Nephron progenitor cell (in vitro differentiated cells): Measurements from ENCODE around the gene SLC66A2.

Experiments
- DNase-seq: peaks from one replicate; pipeline ENCODE4 v3.0.0; 2021
- H3K27ac Mint-ChIP-seq: 2 replicates; pipeline ENCODE4 v1.8.0; 2021; ENCODE audit warnings: mild to moderate bottlenecking, moderate library complexity, mixed read lengths
- H3K27me3 Mint-ChIP-seq: 2 replicates; pipeline ENCODE4 v1.8.0; 2021; ENCODE audit warnings: mild to moderate bottlenecking, low read depth, mixed read lengths; ENCODE audit not compliant: poor library complexity
- H3K36me3 Mint-ChIP-seq: 2 replicates; pipeline ENCODE4 v1.8.0; 2021; ENCODE audit warnings: low read depth, mixed read lengths
- H3K4me1 Mint-ChIP-seq: 2 replicates; pipeline ENCODE4 v1.8.0; 2021; ENCODE audit warnings: mixed read lengths
- H3K4me3 Mint-ChIP-seq: 2 replicates; pipeline ENCODE4 v1.8.0; 2021; ENCODE audit warnings: mild to moderate bottlenecking, moderate library complexity, mixed read lengths
- H3K9me3 Mint-ChIP-seq: 2 replicates; pipeline ENCODE4 v1.8.0; 2021; ENCODE audit warnings: mild to moderate bottlenecking, moderate library complexity, mixed read lengths
- CTCF ChIP-seq: fragments of 200-600 bp; sonication (generic); IDR thresholded peaks from 2 replicates; pipeline ENCODE4 v1.5.0; 2021; ENCODE audit warnings: antibody characterized with exemption

SLC66A2 gene

GRCh38 chr18:79917853-79918614, 33.4 kb downstream of the SLC66A2 start:
- DNase-seq, result no peak
- Mint-ChIP-seq H3K4me3 (no peak overlapping the region), H3K27ac (no peak overlapping the region), H3K9me3 (peaks cover 41% of the 10 kb centered on the region), H3K36me3 (peaks cover 72% of the 10 kb centered on the region), H3K27me3 (no peaks in the 10 kb centered on the region), H3K4me1 (no peaks in the 10 kb centered on the region)
- no peak for TF ChIP-seq CTCF

GRCh38 chr18:79917169-79917852, 34.1 kb downstream of the SLC66A2 start:
- TF ChIP-seq CTCF, result no peak
- Mint-ChIP-seq H3K36me3 (peaks cover 72% of the 10 kb centered on the region), H3K27me3 (no peaks in the 10 kb centered on the region), H3K27ac (no peak overlapping the region), H3K4me1 (peaks cover 2% of the 10 kb centered on the region), H3K9me3 (peaks cover 40% of the 10 kb centered on the region), H3K4me3 (no peak overlapping the region)
- no peak for DNase-seq

GRCh38 chr18:79916546-79917168, 34.8 kb downstream of the SLC66A2 start:
- TF ChIP-seq CTCF, result no peak
- peaks cover 6% of the 10 kb centered on the region for H3K4me1 Mint-ChIP-seq
- no peak for DNase-seq
- peaks cover 33% of the 10 kb centered on the region for H3K9me3 Mint-ChIP-seq
- H3K4me3 Mint-ChIP-seq, result no peak overlapping the region
- H3K27me3 Mint-ChIP-seq, result no peaks in the 10 kb centered on the region
- peaks cover 70% of the 10 kb centered on the region for H3K36me3 Mint-ChIP-seq
- no peak overlapping the region for H3K27ac Mint-ChIP-seq

GRCh38 chr18:79916128-79916494, 35.3 kb downstream of the SLC66A2 start:
- peaks cover 6% of the 10 kb centered on the region for H3K4me1 Mint-ChIP-seq
- no peak for DNase-seq
- no peak for TF ChIP-seq CTCF
- peaks cover 68% of the 10 kb centered on the region for H3K36me3 Mint-ChIP-seq
- H3K27me3 Mint-ChIP-seq, result no peaks in the 10 kb centered on the region
- no peak overlapping the region for H3K4me3 Mint-ChIP-seq
- H3K27ac Mint-ChIP-seq, result no peak overlapping the region
- peaks cover 32% of the 10 kb centered on the region for H3K9me3 Mint-ChIP-seq

- H3K36me3 Mint-ChIP-seq, result peaks cover 71% of the 10 kb centered on the region
- TF ChIP-seq CTCF, result no peak
- H3K4me1 Mint-ChIP-seq, result peaks cover 6% of the 10 kb centered on the region
- DNase-seq, result no peak
- H3K9me3 Mint-ChIP-seq, result peaks cover 32% of the 10 kb centered on the region
- no peak overlapping the region for H3K4me3 Mint-ChIP-seq
- no peaks in the 10 kb centered on the region for H3K27me3 Mint-ChIP-seq
- H3K27ac Mint-ChIP-seq, result no peak overlapping the region
These were observed 36.0 kb downstream of the SLC66A2 start for GRCh38 chr18:79915161-79916127.
